ACC112 (cell line): Measurements from ENCODE around the gene OGG1.

Experiments used
- H2AFZ ChIP-seq: fragments of 200-600 bp; sonication (generic); one replicate; pipeline ENCODE4 v1.6.0; 2017; ENCODE audit warnings: antibody characterized with exemption, low read length; ENCODE audit not compliant: unreplicated experiment
- H3K27ac ChIP-seq: fragments of 200-600 bp; sonication (generic); 2 replicates; pipeline ENCODE4 v1.5.1; 2014; ENCODE audit warnings: low read depth, mild to moderate bottlenecking, antibody characterized with exemption, low read length, moderate library complexity
- H3K27me3 ChIP-seq: fragments of 200-600 bp; sonication (generic); 2 replicates; pipeline ENCODE4 v1.6.1; 2014; ENCODE audit warnings: mild to moderate bottlenecking, antibody characterized with exemption, low read length, moderate library complexity, mixed read lengths; ENCODE audit not compliant: insufficient read depth
- H3K36me3 ChIP-seq: fragments of 200-600 bp; sonication (generic); 2 replicates; pipeline ENCODE4 v1.6.1; 2016; ENCODE audit warnings: mild to moderate bottlenecking, antibody characterized with exemption, low read length, moderate library complexity, mixed read lengths; ENCODE audit not compliant: insufficient read depth
- H3K4me1 ChIP-seq: fragments of 200-600 bp; sonication (generic); one replicate; pipeline ENCODE4 v1.6.1; 2016; ENCODE audit warnings: low read length, mixed read lengths; ENCODE audit not compliant: insufficient read depth, unreplicated experiment, control insufficient read depth
- H3K4me3 ChIP-seq: fragments of 200-600 bp; sonication (generic); 2 replicates; pipeline ENCODE4 v1.5.1; 2014; ENCODE audit warnings: mild to moderate bottlenecking, low read depth, low read length
- H3K79me2 ChIP-seq: fragments of 200-600 bp; sonication (generic); one replicate; pipeline ENCODE4 v1.6.0; 2016; ENCODE audit warnings: low read length; ENCODE audit not compliant: control insufficient read depth, unreplicated experiment, insufficient read depth

OGG1 gene

GRCh38 chr3:9785602-9786001 lies 35.9 kb downstream of the OGG1 start:
- Histone ChIP-seq H3K79me2 (no peaks in the 10 kb centered on the region), H3K36me3 (peaks cover 13% of the 10 kb centered on the region; the same call in 1 of the 2 replicates), H3K27me3 (no peaks in the 10 kb centered on the region), H3K27ac (no peak overlapping the region), H2AFZ (no peak overlapping the region), H3K4me1 (no peaks in the 10 kb centered on the region), H3K4me3 (no peak overlapping the region)

- H3K4me1 ChIP-seq: peaks cover under 1% of the 10 kb centered on the region
- peaks cover 13% of the 10 kb centered on the region; the same call in 1 of the 2 replicates for H3K36me3 ChIP-seq
- no peak overlapping the region for H3K27ac ChIP-seq
- H3K4me3 ChIP-seq: no peak overlapping the region
- no peaks in the 10 kb centered on the region for H3K27me3 ChIP-seq
- no peaks in the 10 kb centered on the region for H3K79me2 ChIP-seq
- H2AFZ ChIP-seq: no peak overlapping the region
Measured at GRCh38 chr3:9786209-9786739, 36.5 kb downstream of the OGG1 start.

GRCh38 chr3:9786825-9787669 lies 37.3 kb downstream of the OGG1 start:
- H2AFZ ChIP-seq: no peak overlapping the region
- no peak overlapping the region for H3K27ac ChIP-seq
- peaks cover 13% of the 10 kb centered on the region; the same call in 1 of the 2 replicates for H3K36me3 ChIP-seq
- H3K4me1 ChIP-seq: peaks cover 8% of the 10 kb centered on the region
- no peaks in the 10 kb centered on the region for H3K27me3 ChIP-seq
- peaks cover 6% of the 10 kb centered on the region for H3K79me2 ChIP-seq
- no peak overlapping the region for H3K4me3 ChIP-seq

- Histone ChIP-seq H2AFZ (no peak overlapping the region), H3K36me3 (peaks cover 12% of the 10 kb centered on the region; the same call in 1 of the 2 replicates), H3K27ac (no peak overlapping the region), H3K79me2 (peaks cover 7% of the 10 kb centered on the region), H3K27me3 (no peaks in the 10 kb centered on the region), H3K4me3 (no peak overlapping the region), H3K4me1 (peaks cover 8% of the 10 kb centered on the region)
Measured at GRCh38 chr3:9787714-9788113, 38.0 kb downstream of the OGG1 start.

GRCh38 chr3:9791127-9791526 lies 41.4 kb downstream of the OGG1 start:
- Histone ChIP-seq H2AFZ (no peak overlapping the region), H3K4me1 (peaks cover 17% of the 10 kb centered on the region), H3K27ac (no peak overlapping the region), H3K4me3 (peak overlapping the region; percentile 83; the same call in 1 of the 2 replicates), H3K36me3 (no peaks in the 10 kb centered on the region; the same call in 1 of the 2 replicates), H3K27me3 (no peaks in the 10 kb centered on the region), H3K79me2 (peaks cover 37% of the 10 kb centered on the region)

- H3K27ac ChIP-seq: peak overlapping the region; percentile 88
- peak overlapping the region; percentile 83 for H3K4me3 ChIP-seq
- peaks cover 42% of the 10 kb centered on the region for H3K79me2 ChIP-seq
- no peaks in the 10 kb centered on the region for H3K27me3 ChIP-seq
- peaks cover 17% of the 10 kb centered on the region for H3K4me1 ChIP-seq
- peak overlapping the region; percentile 49 for H2AFZ ChIP-seq
- peaks cover under 1% of the 10 kb centered on the region; the same call in 1 of the 2 replicates for H3K36me3 ChIP-seq
Measured at GRCh38 chr3:9791790-9792404, 42.1 kb downstream of the OGG1 start.

- H3K79me2 ChIP-seq: peaks cover 49% of the 10 kb centered on the region
- H3K27me3 ChIP-seq: no peaks in the 10 kb centered on the region
- H2AFZ ChIP-seq: peak within 1 kb of the TSS; percentile 49
- peaks cover 17% of the 10 kb centered on the region for H3K4me1 ChIP-seq
- H3K27ac ChIP-seq: peak within 1 kb of the TSS; percentile 88
- peak within 1 kb of the TSS; percentile 83 for H3K4me3 ChIP-seq
- H3K36me3 ChIP-seq: peaks cover 7% of the 10 kb centered on the region; the same call in 1 of the 2 replicates
Measured at GRCh38 chr3:9792405-9793160, 42.8 kb downstream of the OGG1 start, which contains the start of the genes ARPC4 and TADA3. ARPC4 (plus strand) TSS chr3:9793082; CDS start chr3:9793122, 40 bp downstream. TADA3 (minus strand) TSS chr3:9792473; CDS start chr3:9791466, 1,007 bp downstream.

- H3K4me1 ChIP-seq: peaks cover 17% of the 10 kb centered on the region
- H3K79me2 ChIP-seq: peaks cover 52% of the 10 kb centered on the region
- peak overlapping the region; percentile 83 for H3K4me3 ChIP-seq
- peaks cover 11% of the 10 kb centered on the region; the same call in 1 of the 2 replicates for H3K36me3 ChIP-seq
- peak overlapping the region; percentile 88 for H3K27ac ChIP-seq
- peak overlapping the region; percentile 49 for H2AFZ ChIP-seq
- H3K27me3 ChIP-seq: no peaks in the 10 kb centered on the region
Measured at GRCh38 chr3:9793161-9793781, 43.5 kb downstream of the OGG1 start.

- Histone ChIP-seq H3K79me2 (peaks cover 52% of the 10 kb centered on the region), H3K4me3 (no peak overlapping the region; the same call in 1 of the 2 replicates), H3K36me3 (peaks cover 11% of the 10 kb centered on the region), H2AFZ (no peak overlapping the region), H3K4me1 (peaks cover 17% of the 10 kb centered on the region), H3K27me3 (no peaks in the 10 kb centered on the region), H3K27ac (no peak overlapping the region)
Measured at GRCh38 chr3:9794400-9794799, 44.6 kb downstream of the OGG1 start.
